Neuronal stem cell (in vitro differentiated cells): ENCODE results near the gene MYH13.

Source experiments
- DNase-seq: peaks from one replicate; pipeline ENCODE4 v3.0.0-alpha.2; 2013; ENCODE audit warnings: low spot score
- H2AFZ ChIP-seq: one replicate; pipeline ENCODE4 v1.6.1; 2013; ENCODE audit warnings: mild to moderate bottlenecking, low read length, inconsistent platforms
- H2AK5ac ChIP-seq: 2 replicates; pipeline ENCODE4 v1.6.1; 2013; ENCODE audit warnings: low read depth, mild to moderate bottlenecking, inconsistent platforms, low read length, moderate library complexity, mixed read lengths
- H2BK120ac ChIP-seq: 2 replicates; pipeline ENCODE4 v1.6.1; 2013; ENCODE audit warnings: low read depth, mild to moderate bottlenecking, inconsistent platforms, low read length, moderate library complexity, mixed read lengths
- H2BK12ac ChIP-seq: one replicate; pipeline ENCODE4 v1.6.1; 2013; ENCODE audit warnings: low read length, inconsistent platforms
- H2BK15ac ChIP-seq: 2 replicates; pipeline ENCODE4 v1.6.1; 2013; ENCODE audit warnings: mild to moderate bottlenecking, low read length, inconsistent platforms, mixed read lengths
- H2BK5ac ChIP-seq: one replicate; pipeline ENCODE4 v1.6.1; 2013; ENCODE audit warnings: inconsistent platforms, mild to moderate bottlenecking, low read length, moderate library complexity
- H3K14ac ChIP-seq: one replicate; pipeline ENCODE4 v1.6.1; 2013; ENCODE audit warnings: low read length, inconsistent platforms
- H3K18ac ChIP-seq: 2 replicates; pipeline ENCODE4 v1.6.1; 2013; ENCODE audit warnings: low read length, inconsistent platforms
- H3K23ac ChIP-seq: 2 replicates; pipeline ENCODE4 v1.6.1; 2013; ENCODE audit warnings: low read depth, mild to moderate bottlenecking, mixed read lengths, low read length, inconsistent platforms; ENCODE audit not compliant: poor library complexity
- H3K27ac ChIP-seq: replicated peaks from 3 replicates; pipeline ENCODE4 v1.5.1; 2013; ENCODE audit warnings: low read length, inconsistent platforms
- H3K27me3 ChIP-seq, 3 experiments: 2 replicates each; pipeline ENCODE4 v1.6.1; 2013; ENCODE audit warnings: low read length in 3 of 3, mild to moderate bottlenecking in 2 of 3, inconsistent platforms in 1 of 3, low read depth in 1 of 3, mixed read lengths in 1 of 3, moderate library complexity in 1 of 3; ENCODE audit not compliant: control insufficient read depth in 3 of 3, insufficient read depth in 3 of 3
- H3K36me3 ChIP-seq, 2 donors: replicated peaks in 1 of 2; 2 replicates each; pipeline ENCODE4 v1.6.1; 2013; ENCODE audit warnings: low read length in 2 of 2; ENCODE audit not compliant: control insufficient read depth in 2 of 2, insufficient read depth in 2 of 2
- H3K4ac ChIP-seq: 2 replicates; pipeline ENCODE4 v1.6.1; 2013; ENCODE audit warnings: inconsistent platforms, mild to moderate bottlenecking, low read length, moderate library complexity
- H3K4me1 ChIP-seq, 2 donors: 1 replicate in 1 of 2; 2 replicates in 1 of 2; pipeline ENCODE4 v1.6.1; 2013; ENCODE audit warnings: low read length in 2 of 2, low read depth in 1 of 2; ENCODE audit not compliant: control insufficient read depth in 2 of 2, insufficient read depth in 1 of 2
- H3K4me2 ChIP-seq: one replicate; pipeline ENCODE4 v1.6.1; 2013; ENCODE audit warnings: mild to moderate bottlenecking, low read length, inconsistent platforms; ENCODE audit not compliant: insufficient read depth, poor library complexity, severe bottlenecking
- H3K4me3 ChIP-seq, 2 donors: 2 replicates each; pipeline ENCODE4 v1.5.1; 2013; ENCODE audit warnings: low read length in 2 of 2, mild to moderate bottlenecking in 2 of 2, inconsistent platforms in 1 of 2, moderate library complexity in 1 of 2
- H3K79me1 ChIP-seq: one replicate; pipeline ENCODE4 v1.6.1; 2013; ENCODE audit warnings: low read depth, mild to moderate bottlenecking, inconsistent platforms, low read length, moderate library complexity
- H3K9ac ChIP-seq: one replicate; pipeline ENCODE4 v1.6.1; 2013; ENCODE audit warnings: mild to moderate bottlenecking, low read depth, low read length, inconsistent platforms; ENCODE audit not compliant: poor library complexity
- H3K9me3 ChIP-seq, 2 donors: replicated peaks in 1 of 2; 2 replicates each; pipeline versions ENCODE3 to v1.6.1; 2013; ENCODE audit warnings: low read length in 2 of 2, mild to moderate bottlenecking in 2 of 2, inconsistent platforms in 1 of 2, low read depth in 1 of 2, mixed read lengths in 1 of 2, moderate library complexity in 1 of 2; ENCODE audit not compliant: control insufficient read depth in 2 of 2, insufficient read depth in 1 of 2
- H4K8ac ChIP-seq: one replicate; pipeline ENCODE4 v1.6.1; 2013; ENCODE audit warnings: low read depth, mild to moderate bottlenecking, inconsistent platforms, low read length, moderate library complexity
- H4K91ac ChIP-seq: one replicate; pipeline ENCODE4 v1.6.1; 2013; ENCODE audit warnings: low read length, low read depth, mild to moderate bottlenecking, inconsistent platforms; ENCODE audit not compliant: poor library complexity
- WGBS, 2 donors: extraction: QIAGEN DNeasy Blood & Tissue Kit; methylation state at CpG; one replicate each; pipeline ENCODE4 v1.1.7; 2013; ENCODE audit warnings: missing lambda C conversion rate in 2 of 2, mixed read lengths in 1 of 2; ENCODE audit not compliant: insufficient read length in 2 of 2, insufficient replicate concordance in 1 of 2; ENCODE audit errors: extremely low coverage in 2 of 2; 5-methylcytosine and 5-hydroxymethylcytosine counted together

MYH13 gene

GRCh38 chr17:10337976-10338375 lies 34.8 kb downstream of the MYH13 start:
- Histone ChIP-seq H2BK12ac (no peak overlapping the region), H3K27me3 (no peaks in the 10 kb centered on the region), H3K23ac (no peak overlapping the region), H3K79me1 (no peaks in the 10 kb centered on the region), H3K4me3 (no peak overlapping the region), H3K9ac (no peak overlapping the region), H2AFZ (no peak overlapping the region), H3K27ac (no peak overlapping the region), H2BK120ac (no peak overlapping the region), H4K8ac (no peak overlapping the region), H3K4me1 (peaks cover 0 to 1% of the 10 kb centered on the region in 2 donors), H3K18ac (no peak overlapping the region), H3K9me3 (no peaks in the 10 kb centered on the region), H2BK15ac (no peak overlapping the region), H3K4ac (no peak overlapping the region), H2AK5ac (no peak overlapping the region), H4K91ac (no peak overlapping the region), H3K14ac (no peak overlapping the region), H3K36me3 (no peaks in the 10 kb centered on the region), H2BK5ac (no peak overlapping the region), H3K4me2 (no peak overlapping the region)
- no CpG with 5 or more reads among the region's 9 CpGs for WGBS, 2 donors
- DNase-seq = no peak

DNA sequence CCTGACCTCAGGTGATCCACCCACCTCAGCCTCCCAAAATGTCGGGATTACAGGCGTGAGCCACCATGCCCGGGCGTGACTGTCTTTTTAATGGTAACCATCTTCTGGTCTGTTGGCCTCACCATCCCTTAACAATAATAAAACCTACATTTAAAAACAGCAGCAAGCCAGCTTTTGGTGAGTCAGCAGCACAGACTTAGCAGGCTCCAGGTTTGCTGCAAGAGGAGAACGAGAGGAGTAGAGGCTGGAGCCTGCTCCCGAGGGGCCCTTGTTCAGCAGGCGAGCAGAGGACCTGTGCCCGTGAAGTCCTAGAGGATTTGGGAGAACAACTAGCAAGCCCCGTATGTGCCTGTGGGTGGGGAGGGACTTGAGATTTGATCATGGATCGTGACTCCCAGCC lies 35.7 kb downstream of the MYH13 start:
- no peak overlapping the region for H4K8ac ChIP-seq
- H3K23ac ChIP-seq = no peak overlapping the region
- no peak overlapping the region for H3K18ac ChIP-seq
- no peak overlapping the region for H2BK5ac ChIP-seq
- H3K36me3 ChIP-seq = no peaks in the 10 kb centered on the region
- no peak overlapping the region for H2AFZ ChIP-seq
- no peak overlapping the region for H3K27ac ChIP-seq
- no peak overlapping the region for H2BK15ac ChIP-seq
- no peak overlapping the region for H3K9ac ChIP-seq
- WGBS, 2 donors = no CpG with 5 or more reads among the region's 10 CpGs
- H3K4me2 ChIP-seq = no peak overlapping the region
- H2AK5ac ChIP-seq = no peak overlapping the region
- H3K27me3 ChIP-seq = no peaks in the 10 kb centered on the region
- H3K4me3 ChIP-seq = no peak overlapping the region
- H3K79me1 ChIP-seq = no peaks in the 10 kb centered on the region
- peaks cover 0 to 1% of the 10 kb centered on the region in 2 donors for H3K4me1 ChIP-seq
- H4K91ac ChIP-seq = no peak overlapping the region
- no peak overlapping the region for H3K4ac ChIP-seq
- no peak overlapping the region for H3K14ac ChIP-seq
- H2BK120ac ChIP-seq = no peak overlapping the region
- DNase-seq = no peak
- H2BK12ac ChIP-seq = no peak overlapping the region
- no peaks in the 10 kb centered on the region for H3K9me3 ChIP-seq

- H4K8ac ChIP-seq = no peak overlapping the region
- H3K4ac ChIP-seq = no peak overlapping the region
- no peak overlapping the region for H4K91ac ChIP-seq
- H3K18ac ChIP-seq = peak overlapping the region; percentile 1
- no peak for DNase-seq
- no peak overlapping the region for H2BK5ac ChIP-seq
- no peaks in the 10 kb centered on the region for H3K36me3 ChIP-seq
- no peak overlapping the region for H3K4me2 ChIP-seq
- no peaks in the 10 kb centered on the region for H3K9me3 ChIP-seq
- H2AK5ac ChIP-seq = peak overlapping the region; percentile 11
- H3K23ac ChIP-seq = no peak overlapping the region
- no CpG with 5 or more reads among the region's 7 CpGs for WGBS, 2 donors
- H3K4me3 ChIP-seq = no peak overlapping the region
- no peak overlapping the region for H3K9ac ChIP-seq
- no peak overlapping the region for H3K14ac ChIP-seq
- no peak overlapping the region for H2BK120ac ChIP-seq
- no peak overlapping the region for H2BK12ac ChIP-seq
- no peak overlapping the region for H3K27ac ChIP-seq
- H2AFZ ChIP-seq = no peak overlapping the region
- peaks cover 0 to 1% of the 10 kb centered on the region in 2 donors for H3K4me1 ChIP-seq
- no peaks in the 10 kb centered on the region for H3K79me1 ChIP-seq
- no peak overlapping the region for H2BK15ac ChIP-seq
- H3K27me3 ChIP-seq = no peaks in the 10 kb centered on the region
Measured at GRCh38 chr17:10336393-10336792, 36.4 kb downstream of the MYH13 start.

DNA sequence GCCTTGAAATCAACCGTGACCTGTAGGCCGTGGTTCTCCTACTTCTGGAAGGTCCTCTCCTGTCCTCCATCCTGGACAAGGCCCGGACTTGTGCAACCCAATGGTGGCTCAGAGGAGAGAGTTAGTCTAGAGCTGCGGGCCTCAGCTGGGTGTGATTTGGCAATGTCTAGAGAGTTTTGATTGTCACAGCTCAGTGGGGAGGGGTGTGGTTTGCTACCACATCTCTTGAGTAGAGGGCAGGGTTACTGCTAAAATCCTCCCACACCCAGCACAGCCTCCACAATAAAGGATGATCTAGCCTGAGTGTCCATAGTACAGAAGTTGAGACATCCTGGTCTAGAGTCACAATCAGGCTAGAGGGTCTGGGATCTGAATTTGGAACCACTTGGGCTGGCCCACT lies 40.3 kb downstream of the MYH13 start:
- Histone ChIP-seq H3K4me1 (peaks cover 0 to 1% of the 10 kb centered on the region in 2 donors), H2AK5ac (no peak overlapping the region), H4K91ac (no peak overlapping the region), H2BK15ac (no peak overlapping the region), H3K36me3 (no peaks in the 10 kb centered on the region), H3K79me1 (no peaks in the 10 kb centered on the region), H2BK120ac (no peak overlapping the region), H3K23ac (no peak overlapping the region), H3K9ac (no peak overlapping the region), H3K18ac (no peak overlapping the region), H3K9me3 (no peaks in the 10 kb centered on the region), H3K27ac (no peak overlapping the region), H2AFZ (no peak overlapping the region), H2BK12ac (no peak overlapping the region), H4K8ac (no peak overlapping the region), H2BK5ac (no peak overlapping the region), H3K4me2 (no peak overlapping the region), H3K4me3 (no peak overlapping the region), H3K27me3 (no peaks in the 10 kb centered on the region), H3K4ac (no peak overlapping the region), H3K14ac (no peak overlapping the region)
- no CpG with 5 or more reads among the region's 4 CpGs for WGBS, 2 donors
- no peak for DNase-seq
